HUES6 (cell line): Measurements from ENCODE around the gene DPPA4.
"Not testable (repeated sequence)": the region's sequence is repeated elsewhere in the genome, so short reads cannot be mapped to it uniquely, and the experiment has no call there.

Source experiments
- H3K27ac ChIP-seq: 2 replicates; pipeline ENCODE4 v1.7.0; 2013; ENCODE audit warnings: low read depth, mild to moderate bottlenecking, low read length, inconsistent platforms
- H3K27me3 ChIP-seq: 2 replicates; pipeline ENCODE4 v1.6.1; 2013; ENCODE audit warnings: low read length; ENCODE audit not compliant: control insufficient read depth, insufficient read depth
- H3K36me3 ChIP-seq: 2 replicates; pipeline ENCODE4 v1.6.1; 2013; ENCODE audit warnings: low read length; ENCODE audit not compliant: control insufficient read depth, insufficient read depth
- H3K4me1 ChIP-seq: 2 replicates; pipeline ENCODE4 v1.6.1; 2013; ENCODE audit warnings: low read length; ENCODE audit not compliant: control insufficient read depth, insufficient read depth
- H3K4me3 ChIP-seq: 2 replicates; pipeline ENCODE4 v1.5.1; 2013; ENCODE audit warnings: low read depth, low read length
- H3K9ac ChIP-seq: one replicate; pipeline ENCODE4 v1.6.1; 2013; ENCODE audit warnings: mild to moderate bottlenecking, low read length
- H3K9me3 ChIP-seq: 2 replicates; pipeline ENCODE4 v1.6.1; 2013; ENCODE audit warnings: low read depth, low read length; ENCODE audit not compliant: control insufficient read depth, insufficient read depth

DPPA4 gene, protein sequence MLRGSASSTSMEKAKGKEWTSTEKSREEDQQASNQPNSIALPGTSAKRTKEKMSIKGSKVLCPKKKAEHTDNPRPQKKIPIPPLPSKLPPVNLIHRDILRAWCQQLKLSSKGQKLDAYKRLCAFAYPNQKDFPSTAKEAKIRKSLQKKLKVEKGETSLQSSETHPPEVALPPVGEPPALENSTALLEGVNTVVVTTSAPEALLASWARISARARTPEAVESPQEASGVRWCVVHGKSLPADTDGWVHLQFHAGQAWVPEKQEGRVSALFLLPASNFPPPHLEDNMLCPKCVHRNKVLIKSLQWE

DNA sequence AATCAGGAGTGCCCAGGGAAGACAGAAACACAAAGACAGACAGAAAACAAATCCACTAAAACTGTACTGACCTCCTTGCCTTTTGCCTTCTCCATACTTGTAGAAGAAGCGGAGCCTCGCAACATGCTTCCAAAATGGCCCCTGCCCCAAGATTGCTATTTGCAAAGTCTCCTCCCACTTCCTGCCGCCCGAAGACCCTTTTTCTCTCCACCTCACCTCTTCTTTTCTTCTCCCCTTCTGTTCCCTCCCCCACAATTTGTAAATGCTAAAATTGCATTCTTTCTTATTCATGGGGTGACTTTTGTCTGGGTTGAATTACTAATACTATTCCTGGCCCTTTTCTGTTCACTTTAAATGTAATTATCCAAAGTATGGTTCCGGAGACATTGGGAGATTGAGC lies at the start of gene DPPA4:
Gene DPPA4, minus strand, starts transcription at position 154 of the 400 bp plus-strand sequence. Its CDS starts 29 bp downstream, at position 125.
- H3K36me3 ChIP-seq, result peaks cover 52% of the 10 kb centered on the region
- peak within 1 kb of the TSS; percentile 100 for H3K9ac ChIP-seq
- peak within 1 kb of the TSS; percentile 97 for H3K4me3 ChIP-seq
- no peaks in the 10 kb centered on the region for H3K9me3 ChIP-seq
- H3K27ac ChIP-seq, result peak within 1 kb of the TSS; percentile 98
- H3K27me3 ChIP-seq, result no peaks in the 10 kb centered on the region
- H3K4me1 ChIP-seq, result peaks cover 15% of the 10 kb centered on the region

DNA sequence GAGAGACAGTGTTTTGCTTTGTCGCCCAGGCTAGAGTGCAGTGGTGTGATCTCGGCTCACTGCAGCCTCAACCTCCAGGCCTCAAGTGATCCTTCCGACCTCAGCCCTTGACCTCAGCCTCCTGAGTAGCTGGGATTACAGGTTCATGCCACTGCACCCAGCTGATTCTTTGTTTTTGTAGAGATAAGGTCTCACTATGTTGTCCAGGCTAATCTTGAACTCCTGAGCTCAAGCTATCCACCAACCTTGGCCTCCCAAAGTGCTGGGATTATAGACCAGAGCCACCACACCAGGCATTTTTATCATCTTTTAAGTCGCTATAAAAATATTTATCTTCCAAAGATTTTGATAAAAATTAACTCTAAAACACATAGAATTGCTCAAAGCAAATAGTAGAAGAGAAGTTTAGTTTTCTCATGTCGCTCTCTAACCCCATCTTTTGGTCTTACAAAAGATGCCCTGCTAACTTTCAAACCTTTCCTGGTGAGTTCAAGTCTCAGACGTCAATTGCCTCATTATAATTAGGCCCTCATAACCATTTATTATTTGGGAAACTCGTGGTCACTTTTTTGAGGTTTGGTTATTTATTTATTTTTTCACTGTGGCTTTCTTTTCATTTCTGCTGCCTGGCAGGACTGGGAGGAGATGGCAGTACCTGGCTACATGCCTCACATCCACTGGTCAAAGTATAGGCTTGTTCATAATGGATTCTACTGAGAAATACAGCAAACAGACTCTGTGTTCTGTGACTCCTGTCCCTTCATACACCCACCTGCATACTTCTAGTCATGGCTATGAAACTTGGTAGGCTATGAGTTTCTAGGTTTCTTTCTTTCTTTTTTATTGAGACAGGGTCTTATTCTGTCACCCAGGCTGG lies 48.3 kb upstream of the DPPA4 start:
- Histone ChIP-seq H3K27me3 (no peaks in the 10 kb centered on the region), H3K36me3 (no peaks in the 10 kb centered on the region), H3K27ac (no peak overlapping the region), H3K9me3 (no peaks in the 10 kb centered on the region), H3K9ac (no peak overlapping the region), H3K4me1 (no peaks in the 10 kb centered on the region), H3K4me3 (no peak overlapping the region)

DNA sequence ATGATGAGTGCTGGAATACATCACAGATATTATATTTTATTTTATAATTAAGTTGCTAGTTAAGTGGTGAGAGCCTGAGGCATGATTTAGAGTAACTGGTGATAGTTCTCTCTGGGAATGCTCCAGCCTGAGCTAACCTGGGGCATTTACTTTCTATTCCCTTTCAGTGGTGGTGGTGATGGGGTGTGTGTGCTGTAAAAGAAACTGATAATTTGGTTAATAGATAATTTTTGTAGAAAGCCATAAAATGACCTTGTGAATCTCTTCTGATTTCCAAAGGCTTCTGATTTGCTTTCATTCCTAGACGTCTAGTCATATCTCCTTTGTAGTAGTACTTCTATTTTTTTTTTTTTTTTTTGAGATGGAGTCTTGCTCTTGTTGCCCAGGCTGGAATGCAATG lies 46.8 kb upstream of the DPPA4 start:
- no peak overlapping the region for H3K9ac ChIP-seq
- H3K4me3 ChIP-seq, result no peak overlapping the region
- no peak overlapping the region for H3K27ac ChIP-seq
- no peaks in the 10 kb centered on the region for H3K4me1 ChIP-seq
- no peaks in the 10 kb centered on the region for H3K27me3 ChIP-seq
- H3K9me3 ChIP-seq, result no peaks in the 10 kb centered on the region
- H3K36me3 ChIP-seq, result no peaks in the 10 kb centered on the region

DNA sequence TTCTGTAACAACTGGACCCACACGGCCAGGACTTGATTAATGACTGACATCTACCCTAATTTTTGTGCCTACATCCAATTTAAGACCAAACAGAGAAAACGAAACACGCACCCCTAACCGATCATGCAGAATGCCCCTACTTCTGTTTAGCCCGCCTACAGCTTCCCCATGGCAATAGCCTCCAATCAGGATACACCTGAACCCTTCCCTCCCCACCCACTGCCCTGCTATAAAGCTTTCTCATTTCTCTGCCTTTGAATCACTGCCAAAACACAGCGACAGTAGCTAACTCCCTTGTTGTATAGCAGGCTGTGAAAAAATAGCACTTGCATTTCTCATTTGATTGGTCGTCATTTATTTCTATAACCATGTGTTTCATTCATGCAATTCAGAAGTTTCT lies 45.2 kb upstream of the DPPA4 start:
- Histone ChIP-seq H3K9ac (no peak overlapping the region), H3K4me1 (no peaks in the 10 kb centered on the region), H3K27me3 (no peaks in the 10 kb centered on the region), H3K36me3 (no peaks in the 10 kb centered on the region), H3K4me3 (no peak overlapping the region), H3K27ac (no peak overlapping the region), H3K9me3 (no peaks in the 10 kb centered on the region)

DNA sequence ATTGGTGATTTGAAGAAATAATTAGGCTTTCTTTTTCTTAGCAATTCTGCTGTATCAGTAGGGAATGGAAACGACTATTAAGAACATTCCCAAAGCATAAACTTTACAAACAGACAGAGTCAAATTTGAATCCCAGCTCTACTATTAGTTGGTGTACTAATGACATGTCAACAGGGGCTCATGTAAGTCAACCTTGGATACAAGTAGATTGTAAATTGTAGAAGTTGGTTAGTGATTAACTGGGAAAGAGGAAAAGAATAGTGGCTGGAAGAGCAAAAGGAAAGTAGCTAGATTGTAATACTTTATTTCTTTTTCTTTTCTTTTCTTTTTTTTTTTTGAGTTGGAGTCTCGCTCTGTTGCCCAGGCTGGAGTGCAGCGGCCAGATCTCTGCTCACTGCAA lies 38.6 kb upstream of the DPPA4 start:
- no peaks in the 10 kb centered on the region for H3K27me3 ChIP-seq
- H3K9me3 ChIP-seq, result no peaks in the 10 kb centered on the region
- no peaks in the 10 kb centered on the region for H3K4me1 ChIP-seq
- H3K9ac ChIP-seq, result no peak overlapping the region
- H3K36me3 ChIP-seq, result no peaks in the 10 kb centered on the region
- H3K4me3 ChIP-seq, result no peak overlapping the region
- no peak overlapping the region for H3K27ac ChIP-seq

DNA sequence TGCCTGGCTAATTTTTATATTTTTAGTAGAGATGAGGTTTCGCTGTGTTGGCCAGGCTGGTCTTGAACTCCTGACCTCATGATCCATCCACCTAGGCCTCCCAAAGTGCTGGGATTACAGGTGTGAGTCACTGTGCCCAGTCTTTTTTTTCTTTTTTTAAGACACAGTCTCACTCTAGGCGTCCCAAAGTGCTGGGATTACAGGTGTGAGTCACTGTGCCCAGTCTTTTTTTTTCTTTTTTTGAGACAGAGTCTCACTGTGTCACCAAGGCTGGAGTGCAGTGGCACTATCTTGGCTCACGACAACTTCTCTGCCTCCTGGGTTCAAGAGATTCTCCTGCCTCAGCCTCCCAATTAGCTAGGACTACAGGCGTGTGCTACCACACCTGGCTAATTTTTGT lies 37.1 kb upstream of the DPPA4 start:
- not testable (repeated sequence) for H3K4me1 ChIP-seq, H3K36me3 ChIP-seq, H3K9me3 ChIP-seq, H3K27me3 ChIP-seq, H3K27ac ChIP-seq, H3K9ac ChIP-seq, H3K4me3 ChIP-seq

DNA sequence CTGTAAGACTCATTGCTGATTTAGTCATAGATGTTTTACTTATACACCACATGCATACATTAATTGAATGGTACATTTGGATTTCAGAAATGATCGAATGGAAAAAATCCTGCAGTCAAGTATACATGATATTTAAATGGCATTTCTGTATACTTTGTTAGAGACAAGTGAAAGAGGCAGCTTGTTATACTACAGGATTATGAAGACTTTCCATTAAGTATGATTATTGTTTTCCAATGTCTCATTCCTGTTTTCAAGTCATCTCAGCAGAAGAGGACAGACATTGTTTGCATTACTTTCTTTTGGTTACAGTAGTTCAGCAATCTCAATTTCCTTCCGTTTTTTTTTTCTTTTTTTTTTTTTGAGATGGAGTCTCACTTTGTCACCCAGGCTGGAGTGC lies 36.6 kb upstream of the DPPA4 start:
- Histone ChIP-seq H3K9me3 (no peaks in the 10 kb centered on the region), H3K9ac (no peak overlapping the region), H3K36me3 (no peaks in the 10 kb centered on the region), H3K4me3 (no peak overlapping the region), H3K27me3 (no peaks in the 10 kb centered on the region), H3K27ac (no peak overlapping the region), H3K4me1 (no peaks in the 10 kb centered on the region)

DNA sequence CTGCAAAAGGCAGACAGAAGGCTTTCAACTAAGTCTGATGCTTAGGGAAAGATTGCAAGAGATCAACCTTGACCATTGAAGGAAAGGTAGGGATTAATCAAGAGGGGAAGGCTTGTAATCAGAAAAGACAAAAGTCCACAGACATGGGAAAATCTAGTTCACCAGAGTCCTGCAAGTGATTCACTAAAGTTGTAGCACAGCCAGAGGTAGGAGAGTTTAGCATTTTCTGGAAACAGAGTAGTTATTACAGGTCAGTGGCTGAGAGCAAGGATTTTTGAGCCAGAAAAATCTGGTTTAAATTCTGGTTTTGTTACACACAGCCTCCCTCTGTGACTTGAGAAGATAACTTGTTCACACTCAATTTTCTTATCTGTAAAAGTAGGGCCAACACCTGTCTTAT lies 35.3 kb upstream of the DPPA4 start:
- H3K4me1 ChIP-seq, result no peaks in the 10 kb centered on the region
- H3K9ac ChIP-seq, result no peak overlapping the region
- no peak overlapping the region for H3K4me3 ChIP-seq
- H3K9me3 ChIP-seq, result no peaks in the 10 kb centered on the region
- no peak overlapping the region for H3K27ac ChIP-seq
- no peaks in the 10 kb centered on the region for H3K27me3 ChIP-seq
- H3K36me3 ChIP-seq, result no peaks in the 10 kb centered on the region

DNA sequence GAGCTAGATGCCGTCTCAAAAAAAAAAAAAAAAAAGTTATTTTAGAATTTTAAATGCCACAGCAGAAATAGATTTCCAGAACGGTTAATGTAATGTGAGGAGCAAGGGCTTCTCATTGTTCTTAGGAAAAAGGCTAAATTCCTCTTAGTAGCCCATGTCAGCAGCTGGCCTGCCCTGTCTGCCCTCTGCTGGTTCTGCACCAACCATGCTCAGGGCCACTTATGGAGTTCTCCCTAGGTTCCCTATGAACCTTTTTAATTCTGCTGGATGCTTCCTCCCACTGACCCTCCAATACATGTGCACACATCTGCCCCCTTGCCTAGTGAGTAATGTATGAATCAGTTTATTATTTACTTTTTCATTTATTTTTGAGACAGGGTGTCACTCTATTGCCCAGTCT lies 32.2 kb upstream of the DPPA4 start:
- Histone ChIP-seq H3K9me3 (no peaks in the 10 kb centered on the region; the same call in 1 of the 2 replicates), H3K27me3 (no peaks in the 10 kb centered on the region), H3K27ac (no peak overlapping the region), H3K4me1 (no peaks in the 10 kb centered on the region), H3K4me3 (no peak overlapping the region), H3K36me3 (no peaks in the 10 kb centered on the region), H3K9ac (no peak overlapping the region)

DNA sequence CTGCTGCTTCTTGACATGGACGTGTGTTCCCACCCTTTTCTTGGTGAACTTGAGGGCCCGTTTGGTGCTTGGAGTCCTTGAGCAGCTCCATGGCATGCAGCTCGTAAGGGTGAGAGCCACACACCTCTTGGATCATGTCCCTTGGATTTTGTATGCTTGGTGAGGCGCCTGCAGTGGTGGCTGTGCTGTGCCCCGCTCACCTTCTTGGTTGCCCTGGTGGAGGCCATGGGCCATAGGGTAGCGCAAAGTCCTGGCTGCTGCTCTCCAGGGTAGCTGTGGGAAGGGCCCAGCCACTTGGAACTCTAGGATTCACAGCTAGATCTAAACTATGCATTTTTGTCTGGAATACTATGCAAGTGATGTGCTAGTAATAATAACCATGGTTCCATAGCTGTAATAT lies 26.7 kb upstream of the DPPA4 start:
- peaks cover 3% of the 10 kb centered on the region; the same call in 1 of the 2 replicates for H3K36me3 ChIP-seq
- H3K27ac ChIP-seq, result no peak overlapping the region
- H3K9ac ChIP-seq, result no peak overlapping the region
- no peaks in the 10 kb centered on the region for H3K27me3 ChIP-seq
- no peaks in the 10 kb centered on the region for H3K4me1 ChIP-seq
- H3K4me3 ChIP-seq, result no peak overlapping the region
- H3K9me3 ChIP-seq, result no peaks in the 10 kb centered on the region; the same call in 1 of the 2 replicates

DNA sequence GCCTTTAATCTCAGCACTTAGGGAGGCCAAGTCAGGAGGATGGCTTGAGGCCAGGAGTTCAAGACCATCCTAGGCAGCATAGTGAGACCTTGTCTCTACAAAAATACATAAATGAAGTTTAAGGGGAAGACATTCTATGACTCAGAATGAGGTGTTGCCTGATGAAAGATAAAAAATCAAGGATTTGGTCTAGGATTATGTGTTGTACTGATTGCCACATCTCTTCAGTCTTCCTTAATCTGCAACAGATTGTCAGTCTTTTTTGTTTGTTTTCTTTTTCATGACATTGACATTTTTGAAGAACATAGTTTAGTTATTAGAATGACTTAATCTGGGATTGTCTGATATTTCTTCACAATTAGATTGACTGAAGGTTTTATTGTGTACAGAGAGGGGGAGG lies 26.3 kb upstream of the DPPA4 start:
- no peaks in the 10 kb centered on the region for H3K27me3 ChIP-seq
- no peaks in the 10 kb centered on the region for H3K4me1 ChIP-seq
- H3K36me3 ChIP-seq, result peaks cover 3% of the 10 kb centered on the region; the same call in 1 of the 2 replicates
- H3K9me3 ChIP-seq, result no peaks in the 10 kb centered on the region; the same call in 1 of the 2 replicates
- H3K4me3 ChIP-seq, result no peak overlapping the region
- H3K9ac ChIP-seq, result no peak overlapping the region
- H3K27ac ChIP-seq, result no peak overlapping the region
